Astrocyte (in vitro differentiated cells and primary cell): Measurements from ENCODE around the gene TPST2. TPM values are rescaled to one million over a fixed set of nuclear protein-coding genes. Genes with fewer than 3 reads are reported as not detected.

ENCODE experiments used
- DNase-seq: peaks from one replicate; pipeline ENCODE4 v3.0.0-alpha.2; 2010; ENCODE audit warnings: low read depth
- FAIRE-seq: peaks from 2 replicates; lab custom pipeline; 2011; peaks lifted over from hg19 to GRCh38; lab: Jason Lieb, UNC
- H2AFZ ChIP-seq: 2 replicates; pipeline ENCODE4 v1.6.0; 2012; ENCODE audit warnings: low read depth, low read length, inconsistent platforms
- H3K27ac ChIP-seq: 2 replicates; pipeline ENCODE4 v1.5.1; 2011; ENCODE audit warnings: low read depth, low read length, inconsistent platforms
- H3K27me3 ChIP-seq: 2 replicates; pipeline ENCODE4 v1.6.0; 2011; ENCODE audit warnings: low read length, inconsistent platforms; ENCODE audit not compliant: insufficient read depth
- H3K36me3 ChIP-seq: 2 replicates; pipeline ENCODE4 v1.5.1; 2011; ENCODE audit warnings: low read length, inconsistent platforms; ENCODE audit not compliant: insufficient read depth
- H3K4me1 ChIP-seq: 2 replicates; pipeline ENCODE4 v1.5.1; 2011; ENCODE audit warnings: low read length, inconsistent platforms; ENCODE audit not compliant: insufficient read depth
- H3K4me2 ChIP-seq: 2 replicates; pipeline ENCODE4 v1.6.0; 2012; ENCODE audit warnings: low read length, inconsistent platforms
- H3K4me3 ChIP-seq: 2 replicates; pipeline ENCODE4 v1.5.1; 2011; ENCODE audit warnings: low read depth, mild to moderate bottlenecking, low read length, inconsistent platforms; ENCODE audit not compliant: insufficient read depth
- H3K79me2 ChIP-seq: 2 replicates; pipeline ENCODE4 v1.6.0; 2012; ENCODE audit warnings: mild to moderate bottlenecking, low read length, inconsistent platforms; ENCODE audit not compliant: insufficient read depth
- H3K9ac ChIP-seq: 2 replicates; pipeline ENCODE4 v1.6.0; 2012; ENCODE audit warnings: mild to moderate bottlenecking, low read length, inconsistent platforms
- H3K9me3 ChIP-seq: 2 replicates; pipeline ENCODE4 v1.5.1; 2012; ENCODE audit warnings: low read depth, mild to moderate bottlenecking, low read length, inconsistent platforms; ENCODE audit not compliant: insufficient read depth
- H4K20me1 ChIP-seq: 2 replicates; pipeline ENCODE4 v1.6.0; 2012; ENCODE audit warnings: low read length, inconsistent platforms; ENCODE audit not compliant: insufficient read depth
- H3K27ac Mint-ChIP-seq: one replicate; pipeline ENCODE4 v1.8.0; 2021; ENCODE audit warnings: mild to moderate bottlenecking, mixed read lengths; ENCODE audit not compliant: unreplicated experiment
- H3K27me3 Mint-ChIP-seq: one replicate; pipeline ENCODE4 v1.8.0; 2021; ENCODE audit warnings: low read depth, mixed read lengths; ENCODE audit not compliant: unreplicated experiment
- H3K36me3 Mint-ChIP-seq: one replicate; pipeline ENCODE4 v1.8.0; 2021; ENCODE audit warnings: low read depth, mixed read lengths; ENCODE audit not compliant: unreplicated experiment
- H3K4me1 Mint-ChIP-seq: one replicate; pipeline ENCODE4 v1.8.0; 2021; ENCODE audit warnings: low read depth, mixed read lengths; ENCODE audit not compliant: unreplicated experiment
- H3K4me3 Mint-ChIP-seq: one replicate; pipeline ENCODE4 v1.8.0; 2021; ENCODE audit warnings: mild to moderate bottlenecking, moderate library complexity, mixed read lengths; ENCODE audit not compliant: unreplicated experiment
- H3K9me3 Mint-ChIP-seq: one replicate; pipeline ENCODE4 v1.8.0; 2021; ENCODE audit warnings: mild to moderate bottlenecking, mixed read lengths; ENCODE audit not compliant: unreplicated experiment
- EZH2 ChIP-seq: IDR thresholded peaks from 2 replicates; pipeline ENCODE4 v1.6.1; 2012; ENCODE audit warnings: mild to moderate bottlenecking, low read length, inconsistent platforms; ENCODE audit not compliant: insufficient read depth
- total RNA-seq: library from RNA; stranded (reverse); gene quantifications from 2 replicates; pipeline ENCODE4 v1.2.1, GENCODE V29; 2021
- TF ChIP-seq, protein P1 (sequence below): IDR thresholded peaks from 2 replicates; pipeline ENCODE4 v1.5.1; 2011; ENCODE audit warnings: low read depth, mild to moderate bottlenecking, inconsistent platforms, low read length, moderate library complexity; ENCODE audit not compliant: insufficient read depth

The TPST2 gene
- total RNA-seq, 1 donor from 2014 or later: 55.7 TPM

DNA sequence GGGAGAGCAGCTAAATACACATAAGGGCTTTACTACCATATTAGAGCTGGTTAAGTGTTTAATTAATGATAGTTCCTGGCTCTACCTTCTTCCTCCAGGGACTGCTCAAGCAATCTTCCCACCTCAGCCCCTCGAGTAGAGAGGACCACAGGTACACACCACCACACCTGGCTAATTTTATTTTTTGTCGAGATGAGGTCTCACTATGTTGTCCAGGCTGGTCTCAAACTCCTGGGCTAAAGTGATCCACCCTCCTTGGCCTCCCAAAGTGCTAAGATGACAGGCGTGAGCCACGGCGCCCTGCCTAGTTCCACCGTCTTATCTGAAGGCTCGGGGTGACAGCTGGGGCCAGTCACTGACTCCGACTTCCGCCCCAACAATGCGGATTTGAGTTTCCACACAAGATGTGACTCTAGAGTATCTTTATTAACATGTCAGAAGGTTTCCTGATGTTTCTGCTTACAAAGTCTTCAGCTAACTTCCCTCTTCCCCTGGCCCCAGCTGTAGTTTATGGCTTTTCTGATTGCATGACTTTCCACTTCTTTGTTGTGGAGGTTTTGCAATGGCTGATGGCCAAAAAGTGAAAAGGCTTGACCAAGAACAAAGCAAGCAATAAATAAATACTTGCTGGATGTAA, 16.8 kb downstream of the TPST2 start:
- H3K4me3 Mint-ChIP-seq: no peak overlapping the region
- no peak overlapping the region for H2AFZ ChIP-seq
- no peak overlapping the region for H3K4me2 ChIP-seq
- FAIRE-seq: no peak
- H3K4me1 ChIP-seq: peaks cover 4% of the 10 kb centered on the region
- no peaks in the 10 kb centered on the region for H3K27me3 Mint-ChIP-seq
- no peaks in the 10 kb centered on the region for H3K27me3 ChIP-seq
- peaks cover 20% of the 10 kb centered on the region for H3K4me1 Mint-ChIP-seq
- peaks cover 75% of the 10 kb centered on the region for H4K20me1 ChIP-seq
- H3K27ac Mint-ChIP-seq: peak overlapping the region; percentile 54
- no peak for TF ChIP-seq EZH2
- TF ChIP-seq, protein P1, sequence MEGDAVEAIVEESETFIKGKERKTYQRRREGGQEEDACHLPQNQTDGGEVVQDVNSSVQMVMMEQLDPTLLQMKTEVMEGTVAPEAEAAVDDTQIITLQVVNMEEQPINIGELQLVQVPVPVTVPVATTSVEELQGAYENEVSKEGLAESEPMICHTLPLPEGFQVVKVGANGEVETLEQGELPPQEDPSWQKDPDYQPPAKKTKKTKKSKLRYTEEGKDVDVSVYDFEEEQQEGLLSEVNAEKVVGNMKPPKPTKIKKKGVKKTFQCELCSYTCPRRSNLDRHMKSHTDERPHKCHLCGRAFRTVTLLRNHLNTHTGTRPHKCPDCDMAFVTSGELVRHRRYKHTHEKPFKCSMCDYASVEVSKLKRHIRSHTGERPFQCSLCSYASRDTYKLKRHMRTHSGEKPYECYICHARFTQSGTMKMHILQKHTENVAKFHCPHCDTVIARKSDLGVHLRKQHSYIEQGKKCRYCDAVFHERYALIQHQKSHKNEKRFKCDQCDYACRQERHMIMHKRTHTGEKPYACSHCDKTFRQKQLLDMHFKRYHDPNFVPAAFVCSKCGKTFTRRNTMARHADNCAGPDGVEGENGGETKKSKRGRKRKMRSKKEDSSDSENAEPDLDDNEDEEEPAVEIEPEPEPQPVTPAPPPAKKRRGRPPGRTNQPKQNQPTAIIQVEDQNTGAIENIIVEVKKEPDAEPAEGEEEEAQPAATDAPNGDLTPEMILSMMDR: no peak
- no peaks in the 10 kb centered on the region for H3K9me3 ChIP-seq
- peaks cover 7% of the 10 kb centered on the region for H3K36me3 Mint-ChIP-seq
- no peaks in the 10 kb centered on the region for H3K36me3 ChIP-seq
- H3K9me3 Mint-ChIP-seq: no peaks in the 10 kb centered on the region
- no peak overlapping the region for H3K9ac ChIP-seq
- no peak overlapping the region for H3K4me3 ChIP-seq
- no peak for DNase-seq
- no peak overlapping the region for H3K27ac ChIP-seq
- peaks cover 78% of the 10 kb centered on the region for H3K79me2 ChIP-seq

DNA sequence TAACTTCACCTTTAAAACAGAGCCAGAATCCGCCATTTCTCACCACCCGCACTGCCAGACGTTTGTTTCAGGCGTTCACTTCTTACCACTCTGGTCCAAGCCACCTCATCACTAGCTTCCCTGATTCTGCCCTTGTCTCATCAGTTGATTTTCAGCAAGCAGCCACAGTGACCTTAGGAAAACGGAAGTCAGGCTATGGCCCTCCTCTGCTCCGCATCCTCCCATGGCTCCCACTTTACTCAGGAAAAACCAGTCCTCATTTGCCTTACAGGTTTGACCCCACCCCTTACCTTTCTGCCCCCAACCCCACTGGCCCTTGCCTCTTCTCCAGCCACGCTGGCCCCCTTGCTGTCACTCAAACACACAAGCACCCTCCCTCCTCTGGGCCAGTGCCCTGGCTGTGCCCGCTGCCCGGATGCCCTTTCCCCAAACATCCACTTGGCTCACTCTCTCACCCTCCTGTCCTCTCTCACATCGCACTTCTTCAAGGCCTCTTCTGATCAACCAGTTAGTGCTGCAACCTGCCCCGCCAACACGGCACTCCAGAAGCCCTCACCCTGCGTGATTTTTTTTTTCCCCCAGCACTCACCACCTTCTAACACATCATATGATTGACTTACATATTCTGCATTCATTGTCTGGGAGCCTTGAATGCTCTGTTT, 18.9 kb downstream of the TPST2 start:
- H3K9me3 Mint-ChIP-seq: no peaks in the 10 kb centered on the region
- H3K4me2 ChIP-seq: no peak overlapping the region
- peaks cover 3% of the 10 kb centered on the region for H3K36me3 ChIP-seq
- no peak overlapping the region for H2AFZ ChIP-seq
- peak overlapping the region; percentile 58 for H3K27ac Mint-ChIP-seq
- H3K36me3 Mint-ChIP-seq: peaks cover 4% of the 10 kb centered on the region
- H4K20me1 ChIP-seq: peaks cover 84% of the 10 kb centered on the region
- H3K4me1 ChIP-seq: peaks cover 5% of the 10 kb centered on the region
- no peak overlapping the region for H3K4me3 Mint-ChIP-seq
- H3K27me3 Mint-ChIP-seq: no peaks in the 10 kb centered on the region
- H3K4me3 ChIP-seq: no peak overlapping the region
- H3K79me2 ChIP-seq: peaks cover 79% of the 10 kb centered on the region
- DNase-seq: no peak
- TF ChIP-seq, protein P1: no peak
- no peak for TF ChIP-seq EZH2
- H3K9me3 ChIP-seq: no peaks in the 10 kb centered on the region
- H3K4me1 Mint-ChIP-seq: peaks cover 17% of the 10 kb centered on the region
- no peaks in the 10 kb centered on the region for H3K27me3 ChIP-seq
- no peak for FAIRE-seq
- no peak overlapping the region for H3K27ac ChIP-seq
- H3K9ac ChIP-seq: no peak overlapping the region

GRCh38 chr22:26570115-26570514, 19.8 kb downstream of the TPST2 start:
- no peak overlapping the region for H3K9ac ChIP-seq
- no peaks in the 10 kb centered on the region for H3K27me3 Mint-ChIP-seq
- H3K4me1 ChIP-seq: peaks cover 5% of the 10 kb centered on the region
- peaks cover 81% of the 10 kb centered on the region for H4K20me1 ChIP-seq
- no peaks in the 10 kb centered on the region for H3K9me3 ChIP-seq
- peak overlapping the region; percentile 48 for H3K4me2 ChIP-seq
- H3K4me3 Mint-ChIP-seq: no peak overlapping the region
- no peak overlapping the region for H2AFZ ChIP-seq
- H3K27ac Mint-ChIP-seq: peak overlapping the region; percentile 82
- H3K4me3 ChIP-seq: no peak overlapping the region
- no peaks in the 10 kb centered on the region for H3K9me3 Mint-ChIP-seq
- peaks cover 3% of the 10 kb centered on the region for H3K36me3 ChIP-seq
- no peak for TF ChIP-seq EZH2
- TF ChIP-seq, protein P1: no peak
- DNase-seq (no peak), FAIRE-seq (no peak)
- peaks cover 4% of the 10 kb centered on the region for H3K36me3 Mint-ChIP-seq
- H3K27me3 ChIP-seq: no peaks in the 10 kb centered on the region
- H3K4me1 Mint-ChIP-seq: peaks cover 14% of the 10 kb centered on the region
- H3K79me2 ChIP-seq: peaks cover 76% of the 10 kb centered on the region
- no peak overlapping the region for H3K27ac ChIP-seq
